Suprapubic skin (tissue), 4 donors: Measurements from ENCODE around the gene CACNG8.

Experiments used
- CTCF ChIP-seq, 2 donors: fragments of 200-600 bp in 1 of 2; fragments of 450-650 bp in 1 of 2; sonication (generic) in 1 of 2; IDR thresholded peaks; one replicate each; pipeline ENCODE4 v1.5.1; 2016 to 2019; ENCODE audit warnings: antibody characterized with exemption in 2 of 2, mild to moderate bottlenecking in 1 of 2, moderate library complexity in 1 of 2
- EP300 ChIP-seq: sonication (generic); formaldehyde crosslinking; IDR thresholded peaks from one replicate; pipeline ENCODE4 v1.6.1; 2017; ENCODE audit warnings: antibody characterized with exemption
- POLR2A ChIP-seq, 2 donors: fragments of 450-650 bp; IDR thresholded peaks; one replicate each; pipeline ENCODE4 v1.6.1; 2017; ENCODE audit warnings: antibody characterized with exemption in 2 of 2, mild to moderate bottlenecking in 2 of 2, moderate library complexity in 2 of 2
- POLR2AphosphoS5 ChIP-seq, 3 donors: sonication (generic); formaldehyde crosslinking; IDR thresholded peaks; one replicate each; pipeline ENCODE4 v1.6.1; 2017; ENCODE audit warnings: antibody characterized with exemption in 3 of 3

GRCh38 chr19:53999694-54000093 lies 37.0 kb downstream of the CACNG8 start:
- no peak for TF ChIP-seq CTCF (IDR thresholded peaks at IDR 0.05)
- no peak for TF ChIP-seq POLR2AphosphoS5 (IDR thresholded peaks at IDR 0.05)
- TF ChIP-seq POLR2A (IDR thresholded peaks at IDR 0.05): no peak
- no peak for TF ChIP-seq EP300
